Measurements from ENCODE around the gene HOXD3. TPM values are rescaled to one million over a fixed set of nuclear protein-coding genes. Genes with fewer than 3 reads are reported as not detected.

The HOXD3 gene
- total and polyA plus RNA-seq, 4 donors, result 0.07 to 2.5 (median 0.64) TPM

DNA sequence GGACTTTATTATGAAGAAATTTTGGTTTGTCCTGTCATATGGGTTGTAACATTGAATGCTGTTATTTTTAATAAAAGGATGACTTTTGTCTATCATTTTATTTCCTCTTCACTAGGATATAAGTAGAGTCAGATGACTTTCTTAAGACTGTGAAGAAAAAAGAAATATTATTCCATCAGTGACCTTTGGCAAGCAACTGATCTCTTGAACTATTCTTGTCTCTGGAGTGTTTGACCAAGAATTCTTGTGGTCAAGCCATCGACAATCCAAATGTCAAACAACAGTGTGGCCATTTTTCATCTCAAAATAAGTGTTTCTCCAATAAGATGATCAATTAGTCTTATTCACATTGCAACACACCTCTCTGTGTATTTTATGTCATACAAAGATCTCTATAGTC is 56.3 kb downstream of the HOXD3 start:
- H3K27me3 ChIP-seq (ENCODE audit: control insufficient read depth in 3 of 3, insufficient read depth in 3 of 3, low read length in 2 of 3), result peaks cover 0 to 9% (median 0%) of the 10 kb centered on the region in 3 donors
- ATAC-seq (ENCODE audit: insufficient read depth, low FRiP score), result no peak
- 38 to 60% methylated on average over 1 of the region's 1 CpG for WGBS, 2 donors

More for the DNA sequence above, 56.3 kb downstream of the HOXD3 start:
- DNase-seq, result no peak
- no peak for TF ChIP-seq CTCF (IDR thresholded peaks at IDR 0.05; ENCODE audit: control extremely low read depth, extremely low read depth)
- no peaks in the 10 kb centered on the region for H3K4me1 ChIP-seq (ENCODE audit: control insufficient read depth in 5 of 5, insufficient read depth in 5 of 5, low read length in 5 of 5)
- no peak overlapping the region for H3K4me3 ChIP-seq
- H3K9ac ChIP-seq (ENCODE audit: insufficient read depth in 1 of 2, low read length in 2 of 2), result no peak overlapping the region
- no peak overlapping the region for H3K27ac ChIP-seq (ENCODE audit: low read depth in 1 of 2, low read length in 1 of 2)
- H3K36me3 ChIP-seq (ENCODE audit: control insufficient read depth in 4 of 4, insufficient read depth in 4 of 4, low read length in 4 of 4), result no peaks in the 10 kb centered on the region
- H3K9me3 ChIP-seq (ENCODE audit: control insufficient read depth in 4 of 4, insufficient read depth in 3 of 4, low read length in 3 of 4), result no peaks in the 10 kb centered on the region

Small RNA genes within 50 kb of the gene (small RNA-seq; reads per million reads assigned to genes)
- gene MIR10B (ENCODE audit: low replicate concordance), result 2,837 reads per million, percentile 100 among the genes with 10 or more reads in this experiment

Other genes with a start within 250 kb of the HOXD3 start
- gene LNPK, start 155.0 kb upstream of the HOXD3 start, total RNA-seq, result 10 to 100 TPM; 27.6 to 48.2 TPM
- 1 to 10 TPM; 4.7 to 5.8 TPM for gene LNPK, start 155.0 kb upstream of the HOXD3 start, polyA plus RNA-seq
- gene EVX2, start 73.3 kb upstream of the HOXD3 start, total RNA-seq, result not detected
- gene EVX2, start 73.3 kb upstream of the HOXD3 start, polyA plus RNA-seq, result not detected
- gene HOXD13, start 64.6 kb upstream of the HOXD3 start, total RNA-seq, result not detected
- not detected for gene HOXD13, start 64.6 kb upstream of the HOXD3 start, polyA plus RNA-seq
- gene HOXD12, start 57.5 kb upstream of the HOXD3 start, total RNA-seq, result not detected
- gene HOXD12, start 57.5 kb upstream of the HOXD3 start, polyA plus RNA-seq, result not detected
- not detected for gene HOXD11, start 50.0 kb upstream of the HOXD3 start, total RNA-seq
- not detected for gene HOXD11, start 50.0 kb upstream of the HOXD3 start, polyA plus RNA-seq
- under 1 TPM in 1 of 2 donors, not detected in 1; 0.54 TPM for gene HOXD10, start 40.5 kb upstream of the HOXD3 start, total RNA-seq
- gene HOXD10, start 40.5 kb upstream of the HOXD3 start, polyA plus RNA-seq, result under 1 TPM in 1 of 2 donors, not detected in 1; 0.05 TPM
- under 1 TPM; 0.65 to 0.80 TPM for gene HOXD9, start 34.6 kb upstream of the HOXD3 start, total RNA-seq
- gene HOXD9, start 34.6 kb upstream of the HOXD3 start, polyA plus RNA-seq, result under 1 TPM; 0.29 to 0.37 TPM
- 1 to 10 TPM; 1.2 to 1.6 TPM for gene HOXD8, start 27.6 kb upstream of the HOXD3 start, total RNA-seq
- gene HOXD8, start 27.6 kb upstream of the HOXD3 start, polyA plus RNA-seq, result under 1 TPM; 0.34 to 0.85 TPM
- gene HOXD4, start 5.8 kb upstream of the HOXD3 start, total RNA-seq, result 1 to 10 TPM in 1 of 2 donors, under 1 TPM in 1; 0.74 to 1.1 TPM
- gene HOXD4, start 5.8 kb upstream of the HOXD3 start, polyA plus RNA-seq, result under 1 TPM; 0.12 to 0.23 TPM
- gene HOXD1, start 31.4 kb downstream of the HOXD3 start, total RNA-seq, result 1 to 10 TPM in 1 of 2 donors, under 1 TPM in 1; 0.40 to 2.5 TPM
- 1 to 10 TPM in 1 of 2 donors, under 1 TPM in 1; 0.90 to 3.2 TPM for gene HOXD1, start 31.4 kb downstream of the HOXD3 start, polyA plus RNA-seq
- gene MTX2, start 112.1 kb downstream of the HOXD3 start, total RNA-seq, result 10 to 100 TPM; 20.2 to 27.7 TPM
- 10 to 100 TPM; 27.8 to 42.1 TPM for gene MTX2, start 112.1 kb downstream of the HOXD3 start, polyA plus RNA-seq

Data from lung (tissue), 13 donors.